Thyroid gland (tissue), 4 donors: ENCODE results near the gene COQ7.

Experiments
- CTCF ChIP-seq, 6 experiments: fragments of 200-600 bp in 3 of 6; fragments of 450-650 bp in 3 of 6; sonication (generic) in 3 of 6; IDR thresholded peaks; one replicate each; pipeline ENCODE4 v1.5.1; 2016 to 2019; ENCODE audit warnings: antibody characterized with exemption in 6 of 6, mild to moderate bottlenecking in 2 of 6, inconsistent platforms in 1 of 6, moderate library complexity in 1 of 6
- POLR2A ChIP-seq, 2 donors: fragments of 450-650 bp; IDR thresholded peaks; one replicate each; pipeline ENCODE4 v1.6.1; 2017; ENCODE audit warnings: antibody characterized with exemption in 2 of 2, mild to moderate bottlenecking in 2 of 2, moderate library complexity in 1 of 2

- TF ChIP-seq CTCF (IDR thresholded peaks at IDR 0.05) = no peak
- TF ChIP-seq POLR2A (IDR thresholded peaks at IDR 0.05) = no peak
Observed at GRCh38 chr16:19110537-19111360, 43.3 kb downstream of the COQ7 start.
